Keratinocyte (primary cell): ENCODE measurements around the gene KNG1.

ENCODE experiments used
- EZH2 ChIP-seq: IDR thresholded peaks from one replicate; pipeline ENCODE4 v1.6.1; 2012; ENCODE audit warnings: inconsistent platforms, mild to moderate bottlenecking, low read length, moderate library complexity
- TF ChIP-seq, protein P1 (sequence below), 3 experiments: IDR thresholded peaks in 1 of 3; conservative IDR thresholded peaks in 1 of 3; optimal IDR thresholded peaks in 1 of 3; 2 replicates in 2 of 3; 3 replicates in 1 of 3; pipeline versions ENCODE3 to v1.5.1; 2011; ENCODE audit warnings: low read length in 3 of 3, mild to moderate bottlenecking in 3 of 3, moderate library complexity in 2 of 3, control low read depth in 1 of 3, inconsistent platforms in 1 of 3; ENCODE audit not compliant: insufficient read depth in 2 of 3; ENCODE audit errors: extremely low read depth in 1 of 3

DNA sequence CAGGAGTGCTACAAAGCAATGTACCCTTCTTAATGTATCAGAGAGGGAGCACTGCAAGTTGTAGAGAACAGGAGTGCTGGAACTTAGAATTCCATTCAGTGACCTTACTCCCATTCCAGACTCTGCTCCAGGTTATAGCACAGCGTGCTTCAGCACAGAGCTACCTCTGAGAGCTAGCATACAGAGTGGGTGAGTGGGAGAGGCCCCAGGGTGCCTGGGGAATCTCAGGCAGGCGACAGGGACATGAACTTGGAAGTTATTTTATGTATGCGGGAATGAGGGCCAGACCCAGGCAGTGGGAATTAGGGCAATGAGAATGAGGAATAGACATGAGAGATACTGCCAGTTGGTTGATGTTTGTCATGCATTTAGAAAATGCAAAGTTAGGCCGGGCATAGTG, 3.7 kb upstream of the KNG1 start:
- TF ChIP-seq, protein P1, sequence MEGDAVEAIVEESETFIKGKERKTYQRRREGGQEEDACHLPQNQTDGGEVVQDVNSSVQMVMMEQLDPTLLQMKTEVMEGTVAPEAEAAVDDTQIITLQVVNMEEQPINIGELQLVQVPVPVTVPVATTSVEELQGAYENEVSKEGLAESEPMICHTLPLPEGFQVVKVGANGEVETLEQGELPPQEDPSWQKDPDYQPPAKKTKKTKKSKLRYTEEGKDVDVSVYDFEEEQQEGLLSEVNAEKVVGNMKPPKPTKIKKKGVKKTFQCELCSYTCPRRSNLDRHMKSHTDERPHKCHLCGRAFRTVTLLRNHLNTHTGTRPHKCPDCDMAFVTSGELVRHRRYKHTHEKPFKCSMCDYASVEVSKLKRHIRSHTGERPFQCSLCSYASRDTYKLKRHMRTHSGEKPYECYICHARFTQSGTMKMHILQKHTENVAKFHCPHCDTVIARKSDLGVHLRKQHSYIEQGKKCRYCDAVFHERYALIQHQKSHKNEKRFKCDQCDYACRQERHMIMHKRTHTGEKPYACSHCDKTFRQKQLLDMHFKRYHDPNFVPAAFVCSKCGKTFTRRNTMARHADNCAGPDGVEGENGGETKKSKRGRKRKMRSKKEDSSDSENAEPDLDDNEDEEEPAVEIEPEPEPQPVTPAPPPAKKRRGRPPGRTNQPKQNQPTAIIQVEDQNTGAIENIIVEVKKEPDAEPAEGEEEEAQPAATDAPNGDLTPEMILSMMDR (optimal IDR thresholded peaks at IDR 0.05 in 1 of 3, IDR thresholded peaks at IDR 0.05 in 1 of 3, conservative IDR thresholded peaks at IDR 0.05 in 1 of 3; ENCODE audit: extremely low read depth in 1 of 3, insufficient read depth in 2 of 3, low read length in 3 of 3): no peak
- TF ChIP-seq EZH2: no peak
